Measurements from ENCODE around the gene GRM3. TPM values are rescaled to one million over a fixed set of nuclear protein-coding genes. Genes with fewer than 3 reads are reported as not detected.

GRM3 gene
- total RNA-seq, 2 donors from 2014 or later: not detected

DNA sequence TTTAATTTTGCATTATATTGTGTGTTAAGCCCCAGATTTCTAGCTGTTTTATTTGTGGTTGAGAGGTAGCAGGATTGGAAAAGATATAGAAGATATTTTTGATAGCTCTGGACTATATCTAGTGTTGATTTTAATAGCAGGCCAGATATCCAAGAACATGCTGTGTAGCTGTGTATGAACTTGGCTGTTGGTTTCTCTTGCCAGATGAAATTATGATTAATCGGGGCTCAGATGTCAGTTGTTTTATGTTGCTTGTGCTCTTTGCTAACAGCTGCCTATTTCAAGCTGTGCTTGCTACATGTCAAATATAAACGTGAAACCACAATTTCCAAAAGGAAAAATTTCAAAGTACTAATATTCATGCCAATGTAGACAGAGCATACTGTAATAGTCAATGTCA is 141.1 kb downstream of the GRM3 start:
- H3K9me3 ChIP-seq (ENCODE audit: control insufficient read depth, low read length, poor library complexity, severe bottlenecking): no peaks in the 10 kb centered on the region
- no peak overlapping the region for H3K27ac Mint-ChIP-seq
- H3K4me1 Mint-ChIP-seq: no peaks in the 10 kb centered on the region
- H3K36me3 Mint-ChIP-seq (ENCODE audit: low read depth): no peaks in the 10 kb centered on the region
- DNase-seq (no peak), ATAC-seq (no peak)
- H3K4me3 Mint-ChIP-seq: no peak overlapping the region
- no peaks in the 10 kb centered on the region for H3K27me3 Mint-ChIP-seq

DNA sequence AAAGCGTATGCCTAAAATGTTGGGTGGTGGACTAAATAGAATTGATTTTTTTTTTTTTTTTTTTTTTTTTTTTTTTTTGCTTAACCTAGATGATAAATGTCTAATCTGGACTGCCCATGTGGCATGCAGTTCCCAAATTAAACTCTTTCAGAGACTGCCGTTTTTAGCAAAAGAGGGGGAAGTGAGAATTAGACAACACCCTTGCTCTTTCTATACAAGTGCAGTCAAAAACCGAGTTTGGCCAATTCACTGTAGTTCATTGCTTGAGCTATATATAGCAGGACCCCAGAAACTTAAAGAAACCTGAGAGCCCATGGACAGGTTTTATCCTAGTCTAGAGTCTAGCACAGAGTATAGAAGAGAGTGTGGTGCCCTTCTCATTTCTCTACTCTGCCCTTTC is 141.9 kb downstream of the GRM3 start:
- Mint-ChIP-seq H3K36me3 (ENCODE audit: low read depth) (no peaks in the 10 kb centered on the region), H3K27me3 (no peaks in the 10 kb centered on the region), H3K27ac (no peak overlapping the region), H3K4me3 (no peak overlapping the region), H3K4me1 (no peaks in the 10 kb centered on the region)
- ATAC-seq (no peak), DNase-seq (no peak)
- H3K9me3 ChIP-seq (ENCODE audit: control insufficient read depth, low read length, poor library complexity, severe bottlenecking): no peaks in the 10 kb centered on the region

DNA sequence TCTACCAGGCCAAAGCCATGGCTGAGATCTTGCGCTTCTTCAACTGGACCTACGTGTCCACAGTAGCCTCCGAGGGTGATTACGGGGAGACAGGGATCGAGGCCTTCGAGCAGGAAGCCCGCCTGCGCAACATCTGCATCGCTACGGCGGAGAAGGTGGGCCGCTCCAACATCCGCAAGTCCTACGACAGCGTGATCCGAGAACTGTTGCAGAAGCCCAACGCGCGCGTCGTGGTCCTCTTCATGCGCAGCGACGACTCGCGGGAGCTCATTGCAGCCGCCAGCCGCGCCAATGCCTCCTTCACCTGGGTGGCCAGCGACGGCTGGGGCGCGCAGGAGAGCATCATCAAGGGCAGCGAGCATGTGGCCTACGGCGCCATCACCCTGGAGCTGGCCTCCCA is 142.7 kb downstream of the GRM3 start:
- Mint-ChIP-seq H3K4me1 (no peaks in the 10 kb centered on the region), H3K4me3 (no peak overlapping the region), H3K36me3 (ENCODE audit: low read depth) (no peaks in the 10 kb centered on the region), H3K27ac (no peak overlapping the region), H3K27me3 (no peaks in the 10 kb centered on the region)
- no peak for ATAC-seq
- H3K9me3 ChIP-seq (ENCODE audit: control insufficient read depth, low read length, poor library complexity, severe bottlenecking): no peaks in the 10 kb centered on the region
- no peak for DNase-seq

DNA sequence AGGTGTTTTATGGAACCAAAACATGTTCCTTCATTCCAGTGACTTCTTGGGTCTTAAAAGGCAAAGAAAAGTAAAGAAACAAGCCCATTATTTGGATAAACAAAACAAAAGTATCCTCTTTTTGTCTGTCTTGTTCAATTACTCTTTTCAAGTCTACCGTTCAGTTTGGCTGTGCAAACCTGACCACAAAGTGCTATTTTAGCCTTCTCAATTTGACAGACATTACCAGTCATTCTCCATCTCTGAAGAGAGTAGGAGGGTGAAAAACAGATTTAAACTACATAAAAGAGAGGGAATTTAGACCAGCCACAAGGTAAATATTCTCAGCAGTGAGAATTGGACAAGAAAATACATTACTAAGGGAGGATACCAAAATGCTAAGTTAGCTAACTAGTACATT is 145.2 kb downstream of the GRM3 start:
- Mint-ChIP-seq H3K36me3 (ENCODE audit: low read depth) (no peaks in the 10 kb centered on the region), H3K4me3 (no peak overlapping the region)
- ATAC-seq: no peak

DNA sequence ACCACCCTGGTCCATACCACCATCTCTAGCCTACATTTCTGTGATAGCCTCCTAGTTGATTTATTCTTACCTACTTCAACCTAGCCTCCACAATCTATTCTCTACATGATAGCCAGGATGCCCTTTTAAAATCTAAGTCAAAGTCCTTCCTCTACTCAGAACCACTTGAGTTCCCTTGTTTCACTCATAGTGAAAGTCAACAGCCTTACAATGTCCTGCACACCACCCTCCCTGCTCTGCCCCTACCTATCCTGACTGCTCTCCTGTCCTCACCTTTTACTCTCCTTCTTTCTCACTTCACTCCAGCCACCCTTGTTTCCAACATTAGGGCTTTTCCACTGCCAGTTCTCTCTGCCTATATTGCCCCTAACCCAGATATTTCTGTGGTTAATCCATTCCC is 146.7 kb downstream of the GRM3 start:
- no peak for ATAC-seq

More for the DNA sequence above, 145.2 kb downstream of the GRM3 start:
- H3K9me3 ChIP-seq (ENCODE audit: control insufficient read depth, low read length, poor library complexity, severe bottlenecking): no peaks in the 10 kb centered on the region
- no peak overlapping the region for H3K27ac Mint-ChIP-seq
- no peaks in the 10 kb centered on the region for H3K27me3 Mint-ChIP-seq
- DNase-seq: no peak
- H3K4me1 Mint-ChIP-seq: no peaks in the 10 kb centered on the region

DNA sequence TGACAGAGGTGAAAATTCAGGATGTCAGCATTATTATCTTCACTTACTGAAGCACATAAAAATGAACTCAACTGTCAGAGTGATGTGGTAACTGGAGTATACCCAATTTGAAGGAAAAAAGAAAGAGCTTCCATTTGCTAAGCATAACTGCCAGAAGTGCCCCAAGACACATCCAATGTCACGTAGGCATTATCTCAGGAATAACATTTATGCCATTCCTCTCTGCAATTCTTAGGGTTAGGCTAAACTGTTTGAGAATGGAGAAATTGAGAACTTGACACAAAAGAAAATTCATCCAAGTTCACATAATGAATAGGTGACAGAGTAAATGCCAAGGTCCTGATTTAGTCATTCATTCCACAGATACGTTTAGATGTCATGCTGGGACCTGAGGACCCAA is 148.6 kb downstream of the GRM3 start:
- no peaks in the 10 kb centered on the region for H3K9me3 ChIP-seq (ENCODE audit: control insufficient read depth, low read length, poor library complexity, severe bottlenecking)
- Mint-ChIP-seq H3K4me3 (no peak overlapping the region), H3K27ac (no peak overlapping the region), H3K4me1 (no peaks in the 10 kb centered on the region), H3K27me3 (no peaks in the 10 kb centered on the region), H3K36me3 (ENCODE audit: low read depth) (no peaks in the 10 kb centered on the region)
- no peak for DNase-seq
- no peak for ATAC-seq

More for the DNA sequence above, 146.7 kb downstream of the GRM3 start:
- DNase-seq: no peak
- no peak overlapping the region for H3K27ac Mint-ChIP-seq
- no peak overlapping the region for H3K4me3 Mint-ChIP-seq
- no peaks in the 10 kb centered on the region for H3K36me3 Mint-ChIP-seq (ENCODE audit: low read depth)
- H3K27me3 Mint-ChIP-seq: no peaks in the 10 kb centered on the region
- no peaks in the 10 kb centered on the region for H3K9me3 ChIP-seq (ENCODE audit: control insufficient read depth, low read length, poor library complexity, severe bottlenecking)
- no peaks in the 10 kb centered on the region for H3K4me1 Mint-ChIP-seq

DNA sequence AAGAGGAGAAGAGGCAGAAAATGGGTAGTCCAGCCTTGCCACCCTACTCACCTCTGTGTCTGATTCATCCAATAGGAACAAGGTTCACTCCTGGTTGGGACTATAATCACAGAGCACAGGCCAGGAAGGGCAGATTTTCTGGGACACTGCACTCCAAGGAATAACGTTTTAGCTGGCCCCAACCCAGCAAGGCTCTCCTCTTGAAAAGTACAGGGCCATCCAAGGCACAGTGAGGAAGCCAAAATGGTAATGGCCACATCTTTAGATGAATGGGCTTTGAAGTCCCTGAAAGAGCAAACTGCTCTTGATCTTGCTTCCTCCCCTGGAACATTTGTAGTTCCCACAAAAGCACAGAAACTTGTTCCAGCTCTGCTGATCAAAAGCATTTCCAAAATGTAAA is 149.4 kb downstream of the GRM3 start:
- Mint-ChIP-seq H3K27ac (no peak overlapping the region), H3K4me3 (no peak overlapping the region), H3K27me3 (no peaks in the 10 kb centered on the region), H3K4me1 (no peaks in the 10 kb centered on the region), H3K36me3 (ENCODE audit: low read depth) (no peaks in the 10 kb centered on the region)
- DNase-seq (no peak), ATAC-seq (no peak)
- no peaks in the 10 kb centered on the region for H3K9me3 ChIP-seq (ENCODE audit: control insufficient read depth, low read length, poor library complexity, severe bottlenecking)

DNA sequence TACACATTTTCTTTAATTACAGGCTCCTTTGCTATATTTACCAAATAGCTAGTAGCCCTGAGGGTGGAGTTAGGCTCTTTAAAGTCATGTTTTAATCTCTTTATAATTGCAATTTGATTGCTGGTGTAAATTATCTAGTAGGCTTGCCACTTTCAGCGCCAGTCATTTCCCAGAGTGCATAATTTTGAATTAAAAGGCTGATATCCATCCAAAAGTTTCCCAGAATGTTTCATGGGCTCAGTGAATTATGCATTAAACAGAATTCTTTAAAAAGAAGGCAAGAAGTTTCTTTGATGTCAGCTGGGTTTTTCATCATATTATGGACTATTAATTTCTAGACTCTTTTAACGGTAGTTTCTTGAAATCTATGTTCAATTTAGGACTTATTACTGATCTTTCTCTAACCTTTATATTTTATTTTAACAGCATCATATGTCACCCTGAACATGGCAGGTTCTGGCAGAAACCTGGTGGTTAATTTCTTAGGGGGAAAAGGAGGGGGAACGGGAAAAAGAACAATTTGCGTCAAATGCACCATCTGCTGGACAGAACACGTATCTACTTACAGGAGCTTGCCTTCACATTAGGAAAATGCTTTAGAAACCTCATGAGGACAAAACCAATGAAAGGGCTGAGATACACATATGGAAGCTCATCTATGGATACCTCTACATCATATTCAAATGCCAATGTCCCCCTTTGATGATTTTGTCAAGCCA is 171.1 kb downstream of the GRM3 start:
- H3K36me3 Mint-ChIP-seq (ENCODE audit: low read depth): no peaks in the 10 kb centered on the region
- ATAC-seq: no peak
- H3K27ac Mint-ChIP-seq: no peak overlapping the region
- no peak for DNase-seq
- H3K27me3 Mint-ChIP-seq: no peaks in the 10 kb centered on the region
- H3K4me1 Mint-ChIP-seq: no peaks in the 10 kb centered on the region
- H3K9me3 ChIP-seq (ENCODE audit: control insufficient read depth, low read length, poor library complexity, severe bottlenecking): no peaks in the 10 kb centered on the region
- no peak overlapping the region for H3K4me3 Mint-ChIP-seq

DNA sequence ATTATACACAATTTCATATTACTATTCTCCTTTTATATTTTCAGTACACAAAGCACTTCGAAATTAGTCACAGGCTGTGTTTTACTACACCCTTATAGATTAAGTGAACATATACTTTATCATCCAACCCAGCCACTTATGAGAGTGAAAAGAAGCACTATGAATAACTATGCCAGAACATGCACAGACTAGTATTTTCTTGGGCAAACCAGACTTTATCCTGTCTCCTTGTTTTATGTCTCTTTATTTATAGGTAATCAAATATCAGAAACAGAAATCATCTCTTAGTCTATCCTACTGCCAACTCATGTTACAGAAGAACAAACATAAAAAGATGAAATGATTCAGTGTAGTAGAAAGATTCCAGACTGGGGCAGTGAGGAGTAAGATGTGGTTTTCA is 171.8 kb downstream of the GRM3 start:
- Mint-ChIP-seq H3K27ac (no peak overlapping the region), H3K36me3 (ENCODE audit: low read depth) (no peaks in the 10 kb centered on the region), H3K4me1 (no peaks in the 10 kb centered on the region), H3K27me3 (no peaks in the 10 kb centered on the region), H3K4me3 (no peak overlapping the region)
- ATAC-seq: no peak
- no peaks in the 10 kb centered on the region for H3K9me3 ChIP-seq (ENCODE audit: control insufficient read depth, low read length, poor library complexity, severe bottlenecking)
- no peak for DNase-seq

DNA sequence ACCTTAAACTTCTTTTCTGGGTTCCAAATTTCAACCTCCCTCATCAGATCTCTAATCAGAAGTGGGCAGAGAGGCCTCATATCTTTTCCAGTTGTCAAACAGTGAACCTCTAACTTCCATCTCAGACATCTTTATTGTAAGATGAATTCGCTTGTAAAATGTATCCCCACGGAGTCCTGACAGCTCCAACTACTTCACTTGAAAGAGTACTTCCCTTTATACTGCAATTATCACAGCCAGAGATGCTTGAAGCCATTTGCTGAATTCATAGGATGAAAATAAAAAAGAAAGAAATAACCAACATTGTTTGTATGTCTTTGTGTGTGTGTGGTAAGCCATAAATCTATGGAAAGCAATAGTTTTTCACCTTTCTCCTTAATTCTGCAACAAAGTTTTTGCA is 175.2 kb downstream of the GRM3 start:
- no peak for ATAC-seq
- DNase-seq: no peak
- Mint-ChIP-seq H3K36me3 (ENCODE audit: low read depth) (peaks cover 2% of the 10 kb centered on the region), H3K27ac (no peak overlapping the region), H3K27me3 (peaks cover 19% of the 10 kb centered on the region), H3K4me1 (no peaks in the 10 kb centered on the region), H3K4me3 (no peak overlapping the region)
- H3K9me3 ChIP-seq (ENCODE audit: control insufficient read depth, low read length, poor library complexity, severe bottlenecking): no peaks in the 10 kb centered on the region

DNA sequence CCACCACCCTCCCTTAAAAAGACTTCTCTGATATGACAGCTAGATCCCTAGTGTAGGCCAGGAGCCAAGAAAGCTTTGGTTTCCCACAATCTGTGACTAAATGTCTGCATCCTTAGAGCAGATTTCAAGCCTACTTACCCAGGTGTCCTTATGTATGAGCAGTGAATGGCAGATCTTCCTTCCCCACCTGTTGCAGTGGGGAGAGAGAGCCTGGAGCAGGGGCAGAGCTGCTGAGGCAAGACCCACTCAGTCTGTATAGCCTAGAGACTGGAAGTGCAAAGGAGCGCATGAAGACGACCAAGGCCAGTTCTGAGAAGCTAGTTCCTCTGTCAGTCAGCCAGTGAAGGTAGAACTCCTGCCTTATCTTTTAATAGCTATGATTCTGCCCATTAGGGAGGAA is 180.1 kb downstream of the GRM3 start:
- no peaks in the 10 kb centered on the region for H3K9me3 ChIP-seq (ENCODE audit: control insufficient read depth, low read length, poor library complexity, severe bottlenecking)
- DNase-seq (no peak), ATAC-seq (no peak)
- no peak overlapping the region for H3K4me3 Mint-ChIP-seq
- H3K27ac Mint-ChIP-seq: no peak overlapping the region
- H3K27me3 Mint-ChIP-seq: peaks cover 24% of the 10 kb centered on the region
- H3K36me3 Mint-ChIP-seq (ENCODE audit: low read depth): peaks cover 2% of the 10 kb centered on the region
- no peaks in the 10 kb centered on the region for H3K4me1 Mint-ChIP-seq

DNA sequence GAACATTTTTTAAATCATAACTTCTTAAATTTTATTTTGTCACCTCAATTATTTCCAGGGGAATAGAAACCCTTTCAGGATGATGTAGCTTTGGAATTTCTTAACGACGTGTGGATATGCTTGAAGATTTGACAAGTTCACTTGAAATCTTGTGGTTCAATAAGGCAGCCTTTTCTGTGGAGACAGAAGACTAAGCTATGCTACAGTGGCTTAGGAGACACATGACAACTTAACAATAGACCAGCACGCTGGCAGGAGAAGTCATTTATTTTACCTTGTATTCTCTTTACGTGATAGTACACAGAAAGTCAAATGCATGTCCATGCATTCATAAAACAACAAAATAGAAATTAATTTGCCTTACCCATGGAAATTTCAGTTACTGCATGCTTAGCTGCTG is 181.6 kb downstream of the GRM3 start:
- DNase-seq: no peak
- Mint-ChIP-seq H3K27ac (no peak overlapping the region), H3K4me1 (no peaks in the 10 kb centered on the region), H3K36me3 (ENCODE audit: low read depth) (peaks cover 2% of the 10 kb centered on the region), H3K4me3 (no peak overlapping the region), H3K27me3 (peaks cover 24% of the 10 kb centered on the region)
- no peaks in the 10 kb centered on the region for H3K9me3 ChIP-seq (ENCODE audit: control insufficient read depth, low read length, poor library complexity, severe bottlenecking)
- no peak for ATAC-seq

DNA sequence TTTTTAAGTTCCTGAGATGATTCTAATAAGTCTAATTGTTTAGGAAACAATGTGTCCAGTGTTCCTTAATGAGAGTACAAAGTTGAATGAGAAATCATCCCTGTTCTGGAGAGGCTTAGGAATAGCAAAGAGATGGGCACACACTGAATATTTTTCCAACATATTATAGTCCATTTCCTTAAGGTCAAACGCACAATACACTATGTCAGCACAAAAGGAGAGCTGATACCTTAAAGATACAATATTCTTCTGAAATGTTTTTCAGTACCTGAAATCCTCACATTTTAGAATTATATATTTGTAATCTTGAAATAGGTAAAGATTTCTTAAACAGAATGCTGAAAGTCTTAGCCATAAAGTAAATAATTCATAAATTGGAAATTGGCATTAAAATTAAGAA is 183.2 kb downstream of the GRM3 start:
- Mint-ChIP-seq H3K4me1 (no peaks in the 10 kb centered on the region), H3K36me3 (ENCODE audit: low read depth) (peaks cover 2% of the 10 kb centered on the region), H3K27me3 (peaks cover 17% of the 10 kb centered on the region), H3K27ac (no peak overlapping the region), H3K4me3 (no peak overlapping the region)
- no peaks in the 10 kb centered on the region for H3K9me3 ChIP-seq (ENCODE audit: control insufficient read depth, low read length, poor library complexity, severe bottlenecking)
- DNase-seq (no peak), ATAC-seq (no peak)

DNA sequence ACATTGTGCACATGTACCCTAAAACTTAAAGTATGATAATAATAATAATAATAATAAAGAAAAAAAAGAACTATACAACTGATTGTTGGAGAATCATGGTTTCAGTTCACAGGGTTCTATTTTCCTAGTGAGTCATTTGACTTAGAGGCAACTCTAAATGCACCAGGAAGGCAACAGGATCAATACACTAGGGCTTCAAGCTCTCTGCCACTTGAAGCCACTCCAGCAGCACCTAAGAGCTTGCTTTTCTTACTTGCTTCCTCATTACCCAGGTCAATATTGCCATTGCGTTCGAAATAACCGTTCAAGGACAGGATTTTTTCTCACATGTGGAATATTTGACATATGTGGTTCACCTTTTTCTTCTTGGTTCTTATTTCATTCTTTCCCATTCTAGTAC is 189.7 kb downstream of the GRM3 start:
- Mint-ChIP-seq H3K4me3 (no peak overlapping the region), H3K4me1 (no peaks in the 10 kb centered on the region), H3K27me3 (peaks cover 8% of the 10 kb centered on the region), H3K27ac (no peak overlapping the region), H3K36me3 (ENCODE audit: low read depth) (no peaks in the 10 kb centered on the region)
- H3K9me3 ChIP-seq (ENCODE audit: control insufficient read depth, low read length, poor library complexity, severe bottlenecking): no peaks in the 10 kb centered on the region
- DNase-seq: no peak
- ATAC-seq: no peak
